DND-41 (cell line): ENCODE results near the gene N4BP2.

Experiments
- ATAC-seq: fragments of 200-7000 bp; cut with Tn5 transposase; 3 replicates; pipeline ENCODE4 v1.9.1; 2021; ENCODE audit warnings: low read depth; ENCODE audit not compliant: insufficient read depth
- DNase-seq: peaks from one replicate; pipeline ENCODE4 v3.0.0-alpha.2; 2020
- H2AFZ ChIP-seq: 2 replicates; pipeline ENCODE4 v1.6.0; 2012; ENCODE audit warnings: low read depth, low read length
- H3K27ac ChIP-seq: 2 replicates; pipeline ENCODE4 v1.5.1; 2012; ENCODE audit warnings: low read length, inconsistent platforms
- H3K27me3 ChIP-seq: fragments of 200-600 bp; sonication (generic); 2 replicates; pipeline ENCODE4 v1.6.0; 2012; ENCODE audit warnings: low read length, mild to moderate bottlenecking, inconsistent platforms; ENCODE audit not compliant: insufficient read depth, poor library complexity
- H3K36me3 ChIP-seq: 2 replicates; pipeline ENCODE4 v1.5.1; 2012; ENCODE audit warnings: low read length, inconsistent platforms; ENCODE audit not compliant: insufficient read depth
- H3K4me1 ChIP-seq: 2 replicates; pipeline ENCODE4 v1.5.1; 2012; ENCODE audit warnings: mild to moderate bottlenecking, low read length; ENCODE audit not compliant: insufficient read depth
- H3K4me2 ChIP-seq: 2 replicates; pipeline ENCODE4 v1.6.0; 2012; ENCODE audit warnings: mild to moderate bottlenecking, moderate library complexity, low read length, inconsistent platforms; ENCODE audit not compliant: insufficient read depth
- H3K4me3 ChIP-seq, 2 experiments: fragments of 200-600 bp in 1 of 2; shearing (Covaris generic) in 1 of 2; 2 replicates each; pipeline ENCODE4 v1.5.1; 2012 to 2016; ENCODE audit warnings: inconsistent platforms in 2 of 2, low read length in 2 of 2, mild to moderate bottlenecking in 2 of 2, low read depth in 1 of 2, moderate library complexity in 1 of 2
- H3K79me2 ChIP-seq: 2 replicates; pipeline ENCODE4 v1.6.0; 2012; ENCODE audit warnings: low read length, inconsistent platforms; ENCODE audit not compliant: insufficient read depth
- H3K9ac ChIP-seq: 2 replicates; pipeline ENCODE4 v1.6.0; 2012; ENCODE audit warnings: low read depth, mild to moderate bottlenecking, inconsistent platforms, low read length, moderate library complexity
- H3K9me3 ChIP-seq: 2 replicates; pipeline ENCODE4 v1.5.1; 2012; ENCODE audit warnings: low read length, moderate library complexity, mild to moderate bottlenecking, inconsistent platforms; ENCODE audit not compliant: insufficient read depth, severe bottlenecking
- H4K20me1 ChIP-seq: 2 replicates; pipeline ENCODE4 v1.6.0; 2012; ENCODE audit warnings: low read length; ENCODE audit not compliant: insufficient read depth
- CTCF ChIP-seq: IDR thresholded peaks from 2 replicates; pipeline ENCODE4 v1.5.1; 2012; ENCODE audit warnings: borderline replicate concordance, low read length, moderate library complexity, mild to moderate bottlenecking; ENCODE audit not compliant: poor library complexity, severe bottlenecking; ENCODE audit errors: extremely low read depth
- EZH2 ChIP-seq: IDR thresholded peaks from 3 replicates; pipeline ENCODE4 v1.6.1; 2012; ENCODE audit warnings: borderline replicate concordance, low read depth, mild to moderate bottlenecking, moderate library complexity, low read length, inconsistent platforms; ENCODE audit not compliant: severe bottlenecking

The N4BP2 gene

GRCh38 chr4:40150932-40151331 lies 94.3 kb downstream of the N4BP2 start:
- Histone ChIP-seq H3K79me2 (peaks cover 35% of the 10 kb centered on the region), H2AFZ (no peak overlapping the region), H3K4me2 (no peak overlapping the region), H3K36me3 (peaks cover 44% of the 10 kb centered on the region), H3K9ac (no peak overlapping the region; the same call in 1 of the 2 replicates), H3K27ac (peak overlapping the region; percentile 70), H3K27me3 (no peaks in the 10 kb centered on the region), H3K4me3 (no peak overlapping the region), H3K9me3 (peaks cover 3% of the 10 kb centered on the region), H3K4me1 (peaks cover 35% of the 10 kb centered on the region), H4K20me1 (no peaks in the 10 kb centered on the region)
- no peak for ATAC-seq
- TF ChIP-seq CTCF (no peak), EZH2 (no peak)
- no peak for DNase-seq

- no peak overlapping the region for H3K4me3 ChIP-seq
- H3K27ac ChIP-seq: peak overlapping the region; percentile 50
- no peak for TF ChIP-seq CTCF
- no peak for TF ChIP-seq EZH2
- H3K4me1 ChIP-seq: peaks cover 35% of the 10 kb centered on the region
- H4K20me1 ChIP-seq: no peaks in the 10 kb centered on the region
- peaks cover 33% of the 10 kb centered on the region for H3K79me2 ChIP-seq
- peak overlapping the region; percentile 34 for H3K4me2 ChIP-seq
- no peaks in the 10 kb centered on the region for H3K9me3 ChIP-seq
- DNase-seq (peak; percentile 57), ATAC-seq (peak; percentile 90)
- no peak overlapping the region for H3K9ac ChIP-seq
- peaks cover 40% of the 10 kb centered on the region for H3K36me3 ChIP-seq
- no peak overlapping the region for H2AFZ ChIP-seq
- no peaks in the 10 kb centered on the region for H3K27me3 ChIP-seq
Observed at GRCh38 chr4:40152637-40153036, 96.0 kb downstream of the N4BP2 start.

- H3K27me3 ChIP-seq: no peaks in the 10 kb centered on the region
- H3K4me1 ChIP-seq: peaks cover 11% of the 10 kb centered on the region
- ATAC-seq (no peak), DNase-seq (no peak)
- H3K4me3 ChIP-seq: no peak overlapping the region
- peaks cover 55% of the 10 kb centered on the region for H3K36me3 ChIP-seq
- TF ChIP-seq CTCF (no peak), EZH2 (no peak)
- no peaks in the 10 kb centered on the region for H3K9me3 ChIP-seq
- H3K4me2 ChIP-seq: no peak overlapping the region
- no peak overlapping the region for H3K9ac ChIP-seq
- H3K27ac ChIP-seq: no peak overlapping the region
- no peak overlapping the region for H2AFZ ChIP-seq
- no peaks in the 10 kb centered on the region for H4K20me1 ChIP-seq
- H3K79me2 ChIP-seq: peaks cover 12% of the 10 kb centered on the region
Observed at GRCh38 chr4:40157436-40157835, 100.8 kb downstream of the N4BP2 start.

GRCh38 chr4:40160258-40160657 lies 103.6 kb downstream of the N4BP2 start:
- Histone ChIP-seq H3K79me2 (no peaks in the 10 kb centered on the region), H3K27ac (no peak overlapping the region), H3K4me2 (no peak overlapping the region), H4K20me1 (no peaks in the 10 kb centered on the region), H3K4me1 (no peaks in the 10 kb centered on the region), H3K27me3 (no peaks in the 10 kb centered on the region), H3K9ac (no peak overlapping the region), H3K36me3 (peaks cover 47% of the 10 kb centered on the region), H3K4me3 (no peak overlapping the region), H2AFZ (no peak overlapping the region), H3K9me3 (no peaks in the 10 kb centered on the region)
- DNase-seq (no peak), ATAC-seq (no peak)
- TF ChIP-seq EZH2: no peak
- TF ChIP-seq CTCF: no peak
